C4-2B (cell line): Measurements from ENCODE around the gene TMEM9.

Experiments
- CTCF ChIP-seq: fragments of 450-650 bp; conservative IDR thresholded peaks from 2 replicates; pipeline ENCODE4 v1.5.1; 2017; ENCODE audit warnings: mild to moderate bottlenecking
- ZFX ChIP-seq: fragments of 450-650 bp; IDR thresholded peaks from 2 replicates; pipeline ENCODE4 v1.6.1; 2017

- TF ChIP-seq CTCF (no peak), ZFX (no peak)
Observed at GRCh38 chr1:201088395-201088794, 65.9 kb downstream of the TMEM9 start.
